HG03460 (cell line): Measurements from ENCODE around the gene BEX5.
"Not testable (repeated sequence)": the region's sequence is repeated elsewhere in the genome, so short reads cannot be mapped to it uniquely, and the experiment has no call there.

Experiments
- ATAC-seq: cut with Tn5 transposase; IDR thresholded peaks from one replicate; pipeline ENCODE4 v1.9.1; 2021; ENCODE audit not compliant: unreplicated experiment

BEX5 gene

DNA sequence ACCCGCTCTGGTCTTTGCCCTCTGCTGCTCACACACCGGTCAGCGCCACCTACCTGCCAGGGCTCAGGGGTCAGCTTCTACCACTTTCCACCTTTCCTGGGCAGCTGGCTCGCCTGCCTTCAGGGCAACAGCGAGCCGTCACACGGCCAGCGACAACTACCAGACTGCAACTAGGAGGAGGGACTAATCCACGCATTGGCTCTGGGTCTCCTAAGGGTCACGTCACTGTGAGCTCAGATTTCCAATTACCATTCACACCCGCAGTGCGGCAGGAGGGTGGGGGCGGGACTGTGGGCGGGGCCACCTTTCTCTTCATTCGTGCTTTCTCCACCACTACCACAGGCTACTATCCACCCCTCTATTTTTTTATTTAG, at the start of gene BEX5:
Gene BEX5 (minus strand): TSS at position 172 of the 374 bp plus-strand sequence. CDS start 1,712 bp downstream, outside the sequence.
- peak; percentile 81 for ATAC-seq

DNA sequence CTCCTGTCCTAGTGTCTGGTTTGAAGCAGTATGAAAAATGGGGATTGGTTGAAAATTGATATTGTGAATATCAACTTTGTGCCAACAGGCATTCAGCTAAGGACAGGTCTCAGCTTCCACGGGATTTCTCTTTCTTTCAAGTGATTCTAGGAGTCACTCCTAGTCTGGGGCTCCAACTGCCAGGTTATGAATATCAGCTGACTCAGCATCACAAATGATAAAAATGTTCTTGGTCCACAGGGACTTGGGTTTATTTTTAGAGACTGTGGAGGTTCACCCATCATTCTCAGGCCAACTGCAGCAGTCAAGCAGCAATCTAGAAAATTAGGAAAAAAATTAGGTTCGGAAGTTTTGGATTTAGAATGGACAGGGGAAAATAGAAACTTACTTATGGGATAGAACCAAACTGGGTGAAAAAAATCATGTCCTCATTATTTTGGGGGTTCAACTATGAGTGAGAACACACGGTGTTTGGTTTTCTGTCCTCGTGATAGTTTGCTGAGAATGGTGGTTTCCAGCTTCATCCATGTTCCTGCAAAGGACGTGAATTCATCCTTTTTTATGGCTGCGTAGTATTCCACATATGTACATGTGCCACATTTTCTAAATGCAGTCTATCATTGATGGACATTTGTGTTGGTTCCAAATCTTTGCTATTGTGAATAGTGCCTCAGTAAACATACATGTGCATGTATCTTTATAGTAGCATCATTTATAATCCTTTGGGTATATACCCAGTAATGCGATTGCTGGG, 30.4 kb upstream of the BEX5 start:
- no peak for ATAC-seq

DNA sequence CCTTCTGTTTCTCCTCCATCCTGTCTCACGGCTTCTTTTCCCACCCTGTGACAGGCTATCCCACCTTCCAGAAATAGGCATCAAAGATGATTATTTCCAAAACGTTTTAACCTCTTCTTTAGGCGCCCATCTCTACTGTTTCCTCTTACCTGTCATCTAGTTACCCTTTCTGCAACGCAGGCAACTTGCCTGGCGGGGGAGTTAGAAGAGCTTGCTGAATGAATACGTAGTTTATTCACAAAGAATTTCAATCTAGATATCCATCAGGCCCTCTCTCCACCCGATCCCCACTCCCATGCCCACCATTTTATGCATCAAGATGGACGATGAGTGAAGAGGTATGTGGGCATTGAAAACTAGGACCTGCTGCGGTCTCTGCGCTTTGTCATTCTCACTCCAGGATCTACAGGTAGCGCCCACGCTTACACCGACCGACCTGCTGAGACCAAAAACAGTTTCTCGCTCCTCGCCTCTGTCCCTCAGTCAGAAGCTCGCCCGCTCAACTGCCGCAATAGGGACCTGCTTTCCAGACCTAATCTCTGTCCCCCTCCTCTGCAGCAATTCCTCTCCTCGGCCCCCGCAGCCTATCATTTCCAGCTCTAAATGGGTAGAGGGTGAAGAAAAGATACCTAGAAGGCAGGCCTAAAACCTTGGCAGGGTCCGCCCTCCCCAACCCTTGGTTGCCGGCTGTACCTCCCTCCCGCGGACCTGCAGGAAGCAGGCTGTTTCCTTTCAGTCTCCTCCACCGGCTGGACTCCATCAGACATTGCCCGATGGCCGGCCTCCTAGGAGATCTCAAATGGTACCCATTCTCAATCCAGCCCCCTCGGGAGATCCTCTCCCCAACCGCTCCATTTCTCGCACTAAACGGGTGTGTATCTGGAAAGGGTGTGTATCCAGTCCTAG, 624 bp downstream of the BEX5 start:
- peak; percentile 48 for ATAC-seq

DNA sequence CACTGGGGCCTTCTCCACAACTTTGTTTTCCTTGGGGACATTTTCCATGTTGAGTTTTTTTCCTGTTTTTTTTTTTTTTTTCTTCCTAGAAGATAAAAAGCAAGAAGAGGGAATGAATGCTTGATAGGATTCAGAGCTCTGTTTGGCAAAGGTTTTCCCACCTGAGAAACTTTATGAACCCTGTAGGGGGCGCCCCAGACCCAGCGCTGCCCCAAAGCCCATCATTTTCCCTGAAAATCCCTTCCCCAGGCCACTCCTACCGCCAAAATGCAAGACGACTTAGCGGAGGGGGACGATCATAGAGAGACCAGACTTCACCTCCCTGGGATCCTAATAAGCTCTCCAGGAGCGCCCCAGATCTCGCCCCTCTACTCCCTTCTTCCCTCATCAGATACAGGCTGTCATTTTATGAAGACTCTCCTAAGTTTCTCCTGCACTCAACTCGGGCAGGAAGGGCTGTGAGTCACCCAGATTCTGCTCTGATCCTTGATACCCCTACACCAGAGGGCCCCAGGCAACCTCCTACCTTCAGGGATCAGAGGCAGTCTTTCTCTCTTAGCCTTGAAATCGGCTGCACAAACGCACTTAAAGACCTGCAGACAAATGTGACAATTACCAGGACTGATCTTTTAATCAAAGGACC, 1.4 kb downstream of the BEX5 start:
- ATAC-seq, result no peak

- not testable (repeated sequence) for ATAC-seq
Measured at GRCh38 chrX:102142274-102142673, 13.5 kb downstream of the BEX5 start, which contains the start of gene TCEAL6. Gene TCEAL6 (minus strand): TSS chrX:102142481.

- not testable (repeated sequence) for ATAC-seq
Measured at GRCh38 chrX:102141631-102142030, 14.1 kb downstream of the BEX5 start.

DNA sequence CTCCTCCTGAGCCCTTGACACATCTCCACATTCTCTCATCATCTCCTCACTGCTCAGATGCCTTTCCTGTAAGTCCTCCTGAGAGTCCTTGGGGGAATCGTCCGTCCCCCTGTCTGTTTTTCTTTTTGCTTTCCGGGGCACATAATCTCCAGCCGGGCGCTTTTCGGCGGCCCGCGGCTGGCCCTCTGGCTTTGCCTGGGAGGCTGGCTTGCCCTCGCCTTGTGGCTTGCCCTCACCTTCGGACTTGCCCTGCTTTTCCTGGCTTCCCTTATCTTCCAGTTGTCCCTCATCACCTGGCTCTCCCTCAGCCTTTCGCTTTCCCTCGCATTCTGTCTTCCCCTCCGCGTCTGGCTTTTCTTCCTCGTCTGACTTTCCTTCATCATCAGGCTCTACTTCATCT, 14.9 kb downstream of the BEX5 start:
- not testable (repeated sequence) for ATAC-seq

DNA sequence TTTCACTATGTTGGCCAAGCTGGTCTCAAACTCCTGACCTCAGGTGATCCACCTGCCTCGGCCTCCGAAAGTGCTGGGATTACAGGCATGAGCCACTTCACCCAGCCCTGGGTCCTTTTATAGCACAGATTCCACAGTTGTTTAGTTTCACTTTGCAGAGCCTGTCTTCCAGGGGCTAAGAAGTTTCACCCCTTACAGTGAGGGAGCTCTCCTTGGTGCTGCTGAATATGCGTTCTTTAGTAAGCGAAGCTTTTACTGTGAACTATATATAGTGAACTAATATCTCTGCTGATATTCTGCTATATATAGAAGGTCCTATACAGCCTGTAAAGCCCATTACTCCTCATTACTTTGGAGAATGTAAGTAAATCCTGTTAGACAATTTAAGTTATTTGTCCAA, 17.7 kb downstream of the BEX5 start:
- no peak for ATAC-seq

DNA sequence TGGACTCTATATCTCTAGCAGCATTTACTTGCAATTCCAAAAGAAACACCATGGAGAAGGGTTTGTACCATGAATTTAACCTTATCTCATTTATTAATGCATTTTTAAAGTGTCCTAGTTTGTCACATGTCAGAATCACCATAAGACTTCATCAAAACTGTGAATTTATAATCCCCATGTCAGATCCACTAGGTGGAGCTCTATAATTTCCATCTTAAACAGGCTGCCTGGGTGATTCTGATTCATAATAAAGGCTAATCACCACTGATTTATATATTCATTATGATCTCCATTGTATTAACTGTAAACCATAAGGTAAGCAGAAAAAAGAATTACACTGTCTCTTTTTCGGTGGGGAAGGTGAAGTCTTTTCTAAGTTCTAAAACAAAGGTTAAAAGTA, 26.3 kb downstream of the BEX5 start:
- no peak for ATAC-seq

- ATAC-seq, result no peak
Measured at GRCh38 chrX:102126863-102127262, 28.9 kb downstream of the BEX5 start.

DNA sequence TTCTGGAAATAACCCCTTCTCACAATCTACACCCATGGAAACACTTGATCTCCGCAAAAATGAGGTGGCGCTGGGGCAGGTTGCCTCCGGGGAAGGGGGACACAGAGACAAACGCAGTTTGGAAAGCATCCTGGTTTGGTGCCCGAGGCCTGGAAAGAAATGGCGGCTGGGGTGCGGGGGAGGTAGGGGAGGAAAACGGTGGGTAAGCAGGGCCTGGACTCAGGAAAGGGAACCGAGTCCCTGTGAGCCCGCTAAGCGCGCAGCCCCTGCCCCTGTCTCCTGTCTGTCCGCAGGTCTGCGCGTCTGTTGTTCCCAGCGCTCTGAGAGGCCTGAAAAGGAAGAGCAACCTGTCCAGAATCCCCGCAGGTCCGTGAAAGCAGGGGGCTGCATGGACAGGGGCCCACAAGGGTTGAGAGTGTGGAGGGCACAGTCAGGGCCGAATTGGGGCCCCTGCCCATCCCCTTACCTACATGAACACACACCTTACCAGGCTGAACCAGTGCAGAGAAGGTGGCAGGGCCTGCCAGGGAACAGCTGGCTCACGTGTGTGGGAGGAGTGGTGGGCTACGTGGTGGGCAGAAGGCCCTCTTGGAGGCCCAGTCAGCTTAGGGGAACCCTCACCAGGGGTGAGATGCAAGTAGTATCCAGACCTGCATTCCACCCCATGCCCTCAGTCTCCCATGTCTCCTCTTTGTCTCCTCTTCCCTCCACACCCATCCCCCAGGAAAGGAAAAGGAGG, 29.5 kb downstream of the BEX5 start:
- ATAC-seq, result not testable (repeated sequence)

GRCh38 chrX:102125436-102125835, 30.3 kb downstream of the BEX5 start, which contains the start of gene TCEAL2:
Gene TCEAL2 (plus strand): TSS chrX:102125679. CDS start chrX:102126831, 1,152 bp downstream.
- not testable (repeated sequence) for ATAC-seq

- ATAC-seq, result not testable (repeated sequence)
Measured at GRCh38 chrX:102125014-102125413, 30.8 kb downstream of the BEX5 start.

- no peak for ATAC-seq
Measured at GRCh38 chrX:102115748-102116147, 40.0 kb downstream of the BEX5 start.

DNA sequence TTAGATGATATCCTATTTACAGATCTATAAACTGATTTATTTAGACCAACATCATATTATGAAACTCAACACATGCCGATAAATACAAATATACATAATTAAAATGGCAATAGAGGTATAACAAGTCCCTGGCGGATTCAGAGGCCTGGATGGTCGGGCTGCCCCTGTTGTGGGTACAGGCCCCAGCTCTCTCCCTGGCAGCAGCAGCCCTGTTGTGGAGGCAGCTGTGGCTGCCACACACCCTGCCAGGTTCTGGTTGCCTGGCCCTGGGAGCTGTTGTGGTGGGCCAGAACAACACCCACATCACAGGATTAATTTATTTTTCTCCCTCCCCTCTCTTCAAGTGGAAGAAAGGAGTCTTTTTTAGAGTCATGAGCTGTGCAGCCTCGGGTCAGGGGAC, 42.4 kb downstream of the BEX5 start:
- ATAC-seq, result no peak
